ENCODE measurements around the gene NUDCD2.
A peak's percentile ranks its signal among the peaks of the same experiment; 100 is the strongest.

Gene NUDCD2, protein sequence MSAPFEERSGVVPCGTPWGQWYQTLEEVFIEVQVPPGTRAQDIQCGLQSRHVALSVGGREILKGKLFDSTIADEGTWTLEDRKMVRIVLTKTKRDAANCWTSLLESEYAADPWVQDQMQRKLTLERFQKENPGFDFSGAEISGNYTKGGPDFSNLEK

DNA sequence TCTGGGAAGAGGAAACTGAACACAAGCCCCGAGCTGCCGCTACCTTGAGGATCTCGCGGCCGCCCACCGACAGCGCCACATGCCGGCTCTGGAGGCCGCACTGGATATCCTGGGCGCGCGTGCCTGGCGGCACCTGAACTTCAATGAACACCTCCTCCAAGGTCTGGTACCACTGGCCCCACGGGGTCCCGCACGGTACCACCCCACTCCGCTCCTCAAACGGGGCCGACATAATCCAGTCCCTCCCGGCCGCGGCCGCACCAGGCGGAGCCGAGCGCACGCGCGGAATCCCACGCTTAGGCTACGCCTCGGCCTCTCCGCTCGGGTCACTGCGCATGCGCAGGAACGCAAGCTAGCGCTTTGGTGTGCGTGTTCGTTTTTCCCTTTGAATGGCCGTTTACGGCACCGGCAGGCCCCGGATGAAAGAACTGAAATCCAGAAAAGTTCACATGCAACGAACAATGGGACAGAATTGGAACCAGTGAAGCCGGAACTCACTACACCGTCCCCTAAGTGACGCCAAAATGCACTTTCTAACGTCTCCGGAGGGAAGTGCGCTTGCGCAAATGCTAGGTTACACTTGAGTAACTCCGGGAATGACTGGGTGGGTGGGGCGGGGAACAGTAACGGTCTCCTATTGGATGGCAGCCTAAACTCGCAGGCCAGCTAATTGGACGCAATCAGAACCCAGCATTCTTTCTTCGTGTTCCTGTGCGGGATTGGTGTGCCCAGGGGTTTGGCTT is at the start of gene NUDCD2:
TSS of gene NUDCD2 (minus strand) at position 284 of the 743 bp plus-strand sequence. CDS start at position 232, 52 bp downstream.
- DNase-seq: peak; percentile 96

DNA sequence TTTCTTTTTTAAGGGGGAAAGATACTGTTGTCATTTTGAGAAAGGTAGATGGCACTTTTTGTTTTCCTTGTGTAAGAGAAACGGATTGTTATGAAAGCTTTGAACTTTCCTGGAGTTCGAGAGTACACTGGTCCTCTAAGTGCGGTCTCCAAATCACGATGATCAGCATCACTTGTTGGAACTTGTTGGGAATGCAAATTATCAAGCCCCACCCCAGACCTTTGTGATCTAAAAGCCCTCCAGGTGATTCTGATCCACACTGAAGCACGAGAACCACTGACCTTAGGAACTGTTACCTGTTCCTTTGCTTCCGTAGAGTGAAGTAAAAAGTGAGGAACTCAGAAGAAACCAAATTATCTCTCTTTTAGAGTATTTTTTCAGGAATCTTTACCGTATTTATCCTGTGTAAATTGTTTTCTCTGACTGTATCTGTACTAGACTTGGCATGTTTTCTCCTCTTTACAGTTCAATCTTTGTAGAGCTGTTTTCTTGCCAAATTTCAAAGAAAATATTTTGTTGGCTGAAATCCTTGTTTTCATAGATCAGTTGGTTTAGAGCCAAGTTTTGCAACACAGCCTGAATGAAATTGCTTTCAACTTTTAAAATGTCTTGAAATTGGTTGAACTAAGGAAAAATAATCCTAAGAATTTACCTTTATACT is 49.5 kb upstream of the NUDCD2 start:
- no peak for DNase-seq

DNA sequence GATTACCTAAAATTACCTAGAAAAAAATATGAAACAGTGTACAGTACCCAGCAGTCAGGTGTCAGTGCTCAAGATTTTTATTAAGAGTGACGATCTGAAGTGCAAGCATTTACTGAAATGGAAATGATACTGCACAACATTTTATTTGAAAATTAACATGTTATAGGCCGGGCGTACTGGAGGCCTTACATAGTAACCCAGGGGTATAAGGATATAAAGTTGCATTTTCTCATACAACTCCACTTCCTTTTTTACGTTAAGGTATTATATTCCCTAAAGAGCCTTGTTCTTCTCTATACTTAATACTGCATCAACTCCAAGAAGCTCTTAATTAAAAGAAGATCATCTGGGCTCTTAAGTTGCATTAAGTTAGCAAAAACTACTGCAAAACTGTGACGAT is 48.9 kb upstream of the NUDCD2 start:
- no peak for DNase-seq

DNA sequence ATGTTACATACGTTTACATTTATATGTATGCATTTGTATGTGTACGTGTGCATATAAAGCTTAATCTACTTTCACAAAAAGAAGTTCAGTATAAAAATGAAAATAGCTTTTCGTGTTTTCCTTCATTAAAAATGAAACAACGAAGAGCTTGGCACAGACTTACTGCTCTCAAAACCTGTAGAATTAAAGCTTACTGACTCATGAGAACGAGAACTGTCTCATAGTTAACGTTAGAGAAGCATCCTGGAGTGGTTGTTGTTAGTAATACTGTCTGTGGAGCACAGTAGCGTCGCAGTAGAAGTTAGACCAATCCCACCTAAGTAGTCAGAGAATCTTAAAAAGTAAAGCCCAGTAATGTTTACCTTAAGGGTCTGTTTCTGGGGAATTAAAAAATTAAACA is 46.8 kb upstream of the NUDCD2 start:
- no peak for DNase-seq

DNA sequence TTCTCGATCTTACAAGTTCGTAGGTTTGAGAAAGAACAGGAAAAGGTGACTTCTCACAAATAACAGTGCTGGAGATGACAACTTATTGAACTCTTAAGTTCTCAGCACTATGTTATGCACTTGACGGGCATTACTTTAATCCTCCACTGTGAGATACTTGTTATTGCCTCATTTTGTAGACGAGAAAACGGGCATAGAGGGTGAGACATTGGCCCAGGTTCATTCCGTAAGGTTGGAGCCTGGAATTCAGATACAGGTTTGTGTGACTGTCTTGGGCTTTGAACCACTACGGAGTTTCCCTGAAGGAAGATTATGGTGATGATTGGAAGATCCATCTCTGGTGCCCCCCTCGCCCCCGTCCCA is 46.2 kb upstream of the NUDCD2 start:
- DNase-seq: no peak

DNA sequence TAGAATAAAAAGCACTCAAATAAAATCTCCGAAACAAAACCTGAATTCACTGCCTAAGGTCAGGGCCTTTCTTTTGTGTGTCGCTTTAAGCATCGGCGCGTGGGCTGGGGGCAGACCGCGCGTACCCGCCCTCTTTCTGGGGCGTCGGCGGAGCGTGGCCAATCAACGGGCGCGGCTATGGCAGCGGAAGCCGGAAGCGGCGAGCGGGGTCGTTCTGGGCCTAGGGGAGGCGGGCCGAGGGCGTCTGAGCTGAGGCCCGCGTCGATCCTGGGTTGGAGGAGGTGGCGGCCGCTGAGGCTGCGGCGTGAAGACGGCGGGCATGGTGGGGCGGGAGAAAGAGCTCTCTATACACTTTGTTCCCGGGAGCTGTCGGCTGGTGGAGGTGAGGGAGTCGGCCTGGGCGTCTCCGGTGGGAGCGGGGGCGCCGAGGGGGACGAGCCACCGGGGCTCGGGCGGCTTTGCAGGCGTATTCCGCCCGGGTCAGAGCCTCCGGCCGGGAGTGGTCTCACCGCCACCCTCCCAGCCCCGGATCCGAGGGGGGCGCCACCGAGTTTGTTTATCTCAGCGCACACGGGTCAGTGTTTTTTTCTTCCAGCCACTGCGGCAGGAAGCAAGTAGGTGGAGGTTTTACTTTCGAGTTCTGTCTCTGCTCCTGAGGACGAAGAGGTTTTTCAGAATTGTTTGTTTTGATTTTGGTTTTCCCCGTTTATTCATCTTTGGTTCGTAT is 45.6 kb upstream of the NUDCD2 start, which contains the start of gene MAT2B:
TSS of gene MAT2B (plus strand) at position 252 of the 727 bp plus-strand sequence. CDS start at position 320, 68 bp downstream.
- DNase-seq: peak; percentile 91

DNA sequence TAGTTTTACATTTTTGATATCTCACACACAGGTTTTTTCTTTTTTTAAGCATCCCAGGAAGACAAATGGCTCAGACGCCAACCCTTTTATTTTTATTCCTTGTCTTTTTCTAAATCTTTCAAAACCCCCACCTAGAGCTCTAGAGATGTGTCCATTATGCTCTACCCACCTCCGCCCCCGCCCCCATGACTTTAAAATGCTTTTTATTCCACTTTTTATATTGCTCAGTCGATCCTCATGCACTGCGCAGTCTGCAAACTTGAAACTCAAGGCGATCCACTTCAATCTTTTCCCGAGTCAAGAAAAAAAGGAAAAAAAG is 45.1 kb upstream of the NUDCD2 start:
- DNase-seq: no peak

DNA sequence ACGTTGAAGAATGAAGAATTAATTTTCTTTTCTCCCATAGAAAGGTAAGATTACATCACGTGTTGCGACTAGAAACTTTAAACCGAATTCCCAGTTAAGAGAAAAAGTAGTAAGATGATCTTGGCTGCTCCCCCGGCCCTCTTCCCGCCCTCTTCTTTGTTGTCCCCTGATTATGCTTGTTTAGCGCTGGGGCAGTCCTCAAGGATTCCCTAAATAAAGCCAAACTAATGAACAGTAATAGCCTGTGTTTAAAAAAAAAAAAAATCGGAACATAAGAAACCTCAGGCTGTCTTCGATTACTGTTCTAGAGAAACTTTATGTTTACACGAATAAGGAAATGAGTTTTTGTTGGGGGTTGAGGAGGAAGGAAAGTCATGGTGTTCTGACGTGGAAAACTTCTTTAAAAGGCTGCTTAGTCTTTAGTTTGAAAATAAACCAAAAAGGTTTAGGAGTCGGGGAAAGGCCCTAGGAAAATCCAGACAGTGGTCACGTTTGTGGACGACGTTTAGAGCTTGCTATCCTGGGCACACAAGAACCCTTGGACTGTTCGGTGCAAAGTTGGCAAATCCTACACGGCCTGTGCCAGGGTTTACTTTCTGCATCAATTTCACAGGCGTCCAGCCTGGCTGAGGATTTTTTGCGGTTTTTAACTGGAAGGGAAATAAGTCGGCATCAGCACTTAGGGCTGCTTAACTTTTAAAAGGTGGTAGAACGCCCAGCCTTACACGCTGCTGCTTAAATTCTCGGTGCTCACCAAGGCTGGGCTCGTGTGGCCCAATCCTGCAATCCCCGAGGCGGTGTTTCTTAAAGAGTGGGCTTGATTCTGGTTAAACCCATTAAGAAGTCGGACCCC is 44.4 kb upstream of the NUDCD2 start:
- peak; percentile 2 for DNase-seq

DNA sequence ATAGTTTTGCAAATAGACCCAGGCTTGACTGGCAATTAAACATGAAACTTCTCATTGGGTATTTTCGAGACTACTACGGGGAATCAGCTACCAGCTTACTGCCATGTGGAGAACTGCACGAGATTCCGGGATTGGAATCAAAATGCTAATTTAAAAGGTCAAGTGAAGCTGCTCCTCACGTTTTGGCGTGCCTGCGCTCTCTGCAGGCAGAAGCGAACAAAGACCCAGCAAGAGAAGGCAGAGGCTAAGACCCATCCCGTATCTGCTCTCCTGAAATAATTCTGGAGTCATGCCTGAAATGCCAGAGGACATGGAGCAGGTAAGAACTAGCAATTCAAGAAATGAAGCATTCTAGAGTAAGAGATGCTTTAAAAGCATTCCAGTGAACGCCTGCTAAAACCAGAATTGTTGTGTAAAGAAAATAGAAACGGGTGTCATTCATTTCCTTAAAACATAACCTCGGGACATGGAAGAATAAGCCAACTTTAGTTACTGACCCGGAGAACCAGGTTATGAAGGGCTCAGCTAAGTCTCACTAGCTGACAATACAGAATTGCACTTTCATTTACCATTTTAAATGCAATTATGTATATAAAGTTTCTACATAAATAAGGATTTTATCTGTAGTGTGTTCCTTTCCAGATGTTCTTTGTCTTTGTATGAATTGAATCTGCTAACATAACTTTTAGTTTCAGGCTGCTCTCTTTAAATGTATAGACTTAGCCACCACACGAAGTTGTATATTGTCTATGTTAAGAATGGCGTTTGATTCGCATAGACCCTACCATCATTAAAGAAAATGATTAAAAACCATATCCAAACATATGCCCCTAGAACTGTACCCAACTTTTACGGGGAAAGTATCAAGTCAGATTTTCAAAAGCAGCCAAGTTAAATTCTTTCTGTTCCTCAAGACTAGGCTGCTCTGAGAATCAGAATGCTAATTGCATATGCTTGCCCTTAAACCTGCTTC is 43.5 kb upstream of the NUDCD2 start:
- DNase-seq: no peak

DNA sequence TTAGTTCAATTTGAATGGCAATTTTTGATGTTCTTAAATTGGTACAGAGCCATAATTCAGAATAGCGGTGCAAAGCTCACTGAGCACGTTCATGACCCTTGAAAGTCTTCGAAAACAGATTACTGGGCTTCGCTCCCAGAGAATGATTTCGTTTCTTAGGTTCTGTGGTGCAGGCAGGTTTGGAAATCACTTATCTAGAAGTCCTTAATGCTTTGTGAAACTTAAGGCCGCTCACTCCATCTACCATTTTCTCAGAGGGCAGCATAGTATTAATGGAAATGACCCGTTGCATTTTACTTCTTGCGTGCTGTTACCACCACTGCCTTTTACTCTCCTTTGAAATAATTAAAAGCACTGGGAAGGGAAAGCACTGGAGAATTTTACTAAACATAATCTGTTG is 42.6 kb upstream of the NUDCD2 start:
- no peak for DNase-seq

DNA sequence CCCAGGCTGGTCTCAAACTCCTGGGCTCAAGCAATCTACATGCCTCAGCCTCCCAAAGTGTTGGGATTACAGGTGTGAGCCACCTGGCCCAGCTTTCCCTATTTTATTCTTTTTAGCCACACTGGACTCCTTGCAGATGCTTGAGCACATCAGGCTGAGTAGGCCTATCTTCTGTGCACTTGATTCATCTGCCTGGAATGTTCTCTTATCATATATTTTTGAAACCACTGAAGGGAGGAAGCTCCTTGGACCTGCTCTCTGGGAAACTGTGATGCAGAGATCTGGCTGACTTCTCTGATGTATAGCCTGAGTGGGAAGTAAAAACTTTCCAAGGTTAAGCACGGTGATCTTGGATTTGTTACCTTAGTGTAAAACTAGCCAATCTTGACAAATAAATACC is 39.0 kb upstream of the NUDCD2 start:
- DNase-seq: no peak

DNA sequence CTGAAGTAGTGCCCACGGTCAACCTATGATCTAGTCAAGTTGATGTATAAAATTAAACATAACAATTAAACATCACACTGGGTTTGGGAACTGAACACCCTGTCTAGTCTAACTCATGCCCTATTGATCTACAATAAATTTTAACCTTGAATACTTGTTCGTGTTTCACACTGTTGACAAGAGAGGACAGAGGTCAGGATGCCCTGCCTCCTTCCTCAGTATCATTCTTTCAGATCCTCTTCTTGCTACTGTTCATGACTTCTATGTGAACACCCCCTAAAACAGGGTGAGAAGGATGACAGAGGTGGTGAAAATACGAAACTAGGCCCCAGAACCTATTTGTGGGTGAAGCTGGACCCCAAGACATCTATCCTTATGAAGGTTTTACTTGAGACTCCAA is 37.4 kb upstream of the NUDCD2 start:
- no peak for DNase-seq

DNA sequence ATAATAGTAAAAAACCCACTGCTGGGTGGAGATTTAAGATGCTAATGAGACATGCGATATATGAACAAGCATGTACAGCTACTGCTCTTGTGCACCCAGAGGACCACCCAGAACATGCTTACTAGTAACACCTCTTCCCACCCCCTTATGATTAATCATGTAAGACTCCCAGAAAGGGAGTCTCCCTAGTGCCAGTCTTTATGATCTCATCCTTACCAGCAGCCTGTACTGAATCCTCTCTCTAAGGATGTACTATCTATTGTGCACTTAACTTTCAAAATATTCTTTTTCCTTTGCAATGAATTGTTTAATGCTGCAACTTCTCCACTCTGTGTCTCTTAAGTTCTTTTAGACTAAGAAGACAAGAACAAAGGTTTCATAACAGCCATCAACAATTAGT is 36.4 kb upstream of the NUDCD2 start:
- DNase-seq: no peak

DNA sequence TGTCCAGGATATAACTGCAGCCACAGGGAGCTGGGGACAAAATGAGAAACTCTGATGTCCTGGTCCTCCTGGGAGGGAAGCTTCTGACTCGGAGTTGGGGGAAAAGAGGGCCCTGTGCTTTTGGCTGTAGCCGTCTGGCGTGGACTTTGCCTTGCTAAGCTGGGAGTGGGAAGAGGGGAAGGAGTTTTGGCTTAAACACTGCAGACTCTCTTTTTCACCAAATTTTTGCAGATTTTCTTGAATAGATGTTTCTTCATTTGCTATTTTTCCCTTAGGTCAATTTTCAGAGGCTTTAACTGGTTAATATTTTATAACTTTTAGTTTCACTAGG is 29.8 kb upstream of the NUDCD2 start:
- DNase-seq: no peak

DNA sequence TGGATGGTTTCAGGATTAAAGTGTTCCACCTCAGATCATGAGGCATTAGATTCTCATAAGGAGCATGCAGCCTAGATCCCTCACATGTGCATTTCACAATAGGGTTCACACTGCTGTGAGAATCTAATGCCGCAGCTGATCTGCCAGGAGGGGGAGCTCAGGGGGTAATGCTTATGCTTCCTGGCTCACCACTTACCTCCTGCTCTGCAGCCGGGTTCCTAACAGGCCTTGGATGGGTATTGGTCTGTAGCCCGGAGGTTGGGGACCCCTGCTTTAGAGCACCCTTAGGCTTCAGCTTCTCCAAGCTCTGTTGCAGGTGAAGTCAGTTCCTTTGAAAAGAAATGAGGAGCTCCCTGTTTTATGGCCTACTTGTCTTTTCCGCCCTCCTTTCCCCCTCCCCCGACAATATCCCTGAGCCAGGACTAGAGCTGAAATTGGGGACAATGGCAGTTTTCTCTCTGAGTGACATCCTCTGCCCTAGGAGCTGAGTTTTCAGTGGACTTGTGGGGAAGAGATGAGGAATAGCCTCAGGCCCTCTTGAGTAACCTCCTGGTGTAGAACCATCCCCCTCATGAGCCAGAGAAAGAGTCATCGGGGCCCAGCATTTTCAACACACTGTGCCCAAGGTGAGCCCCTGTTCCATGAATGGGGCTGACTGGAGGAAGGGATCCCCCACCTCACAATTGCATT is 29.3 kb upstream of the NUDCD2 start:
- DNase-seq: no peak

DNA sequence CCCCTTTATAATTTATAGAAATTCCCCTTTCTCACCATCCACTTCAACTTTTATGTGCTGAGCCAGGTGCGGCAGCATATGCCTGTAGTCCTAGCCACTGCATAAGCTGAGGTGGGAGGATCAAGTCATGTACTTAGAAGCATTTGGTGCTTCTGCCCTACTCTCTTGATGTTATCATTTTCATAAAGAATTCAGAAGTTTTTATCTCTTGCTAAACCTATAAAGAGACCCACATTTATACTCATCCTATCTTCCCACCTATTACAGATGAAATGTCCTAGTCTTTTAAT is 19.0 kb upstream of the NUDCD2 start:
- DNase-seq: no peak

DNA sequence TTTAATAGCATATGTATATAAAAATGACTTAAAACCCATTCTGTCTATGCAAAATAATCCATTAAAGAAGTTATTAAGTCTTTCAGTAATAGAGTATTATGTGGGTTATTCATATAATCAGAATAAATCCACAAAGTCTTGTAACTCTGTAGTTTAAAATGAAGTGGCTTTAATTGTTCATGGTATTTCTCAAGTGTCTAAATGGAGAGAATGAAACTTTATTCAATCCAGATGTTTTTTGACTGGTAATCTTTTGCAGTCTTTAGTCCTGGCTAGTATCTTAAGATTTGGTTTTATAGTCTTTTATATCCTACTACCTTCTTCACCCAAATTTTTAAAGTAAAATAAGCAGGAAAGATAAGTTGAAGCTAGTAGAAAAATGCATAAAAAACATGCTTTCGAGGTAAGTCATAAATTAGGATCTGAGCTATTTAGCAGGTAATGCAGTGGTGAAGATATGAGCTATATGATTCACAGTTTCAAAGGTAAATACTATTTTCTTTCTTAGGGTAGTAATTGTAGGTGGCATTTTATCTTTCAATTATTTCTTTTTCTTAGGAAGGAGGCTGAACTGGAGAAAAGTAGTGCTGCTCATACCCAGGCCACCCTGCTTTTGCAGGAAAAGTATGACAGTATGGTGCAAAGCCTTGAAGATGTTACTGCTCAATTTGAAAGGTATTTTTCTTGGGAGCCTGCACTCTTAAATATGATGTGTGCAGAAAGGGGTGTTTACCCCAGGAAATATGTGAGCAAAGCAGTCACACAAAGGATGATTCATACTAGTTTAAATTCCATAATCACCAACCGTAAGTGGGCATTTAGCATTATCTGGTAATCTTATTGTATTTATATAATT is 18.5 kb upstream of the NUDCD2 start:
- DNase-seq: no peak

DNA sequence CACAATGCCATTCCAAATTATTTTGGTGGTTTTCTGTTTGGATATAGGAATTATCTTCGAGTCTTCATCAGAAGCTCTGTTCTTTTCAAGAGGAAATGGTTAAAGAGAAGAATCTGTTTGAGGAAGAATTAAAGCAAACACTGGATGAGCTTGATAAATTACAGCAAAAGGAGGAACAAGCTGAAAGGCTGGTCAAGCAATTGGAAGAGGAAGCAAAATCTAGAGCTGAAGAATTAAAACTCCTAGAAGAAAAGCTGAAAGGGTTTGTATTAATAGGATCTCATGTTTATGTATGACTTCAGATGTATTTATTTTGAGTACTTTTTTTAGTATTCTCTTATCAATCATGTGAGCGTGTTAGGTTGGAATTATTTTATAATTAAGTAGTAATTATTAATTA is 15.5 kb upstream of the NUDCD2 start:
- no peak for DNase-seq

DNA sequence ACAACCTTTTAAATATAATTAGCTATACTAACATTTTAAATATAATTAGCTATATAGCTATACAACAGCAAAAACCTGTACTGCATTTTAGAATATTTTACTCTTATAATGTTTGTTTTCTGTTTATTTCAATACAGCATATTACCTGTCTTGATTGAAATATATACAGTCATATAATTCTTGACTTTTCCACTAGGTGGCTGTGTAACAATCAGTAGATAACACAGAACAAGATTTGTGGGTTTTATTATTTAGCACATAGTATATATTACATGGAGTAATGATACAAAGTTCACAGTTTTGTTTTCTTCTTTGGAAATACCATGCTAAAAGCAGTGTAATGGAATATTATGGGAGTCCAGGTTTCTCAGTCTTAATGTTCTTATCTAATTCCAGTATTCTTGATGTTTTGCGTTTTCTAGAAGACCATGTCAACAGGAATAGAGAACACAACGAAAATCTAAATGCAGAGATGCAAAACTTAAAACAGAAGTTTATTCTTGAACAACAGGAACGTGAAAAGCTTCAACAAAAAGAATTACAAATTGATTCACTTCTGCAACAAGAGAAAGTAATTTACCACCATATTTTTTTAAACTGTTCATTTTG is 13.8 kb upstream of the NUDCD2 start:
- DNase-seq: peak; percentile 2

DNA sequence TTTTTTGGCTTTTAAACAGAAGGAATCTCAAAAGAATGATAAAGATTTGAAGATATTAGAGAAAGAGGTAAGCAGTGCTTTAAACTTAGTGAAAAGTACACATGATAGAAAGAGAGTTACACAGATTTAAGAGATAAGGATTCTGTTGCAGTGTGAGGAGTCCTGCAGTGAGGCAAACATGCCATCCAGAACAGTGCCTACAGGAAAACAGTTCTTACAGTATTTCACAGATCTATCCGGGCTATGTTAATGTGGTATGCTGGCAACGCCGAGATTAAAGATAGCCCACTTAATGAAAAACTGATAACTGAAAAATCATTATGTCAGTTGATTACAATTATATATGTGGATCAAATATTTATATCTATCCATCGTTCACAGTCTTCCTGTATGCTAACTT is 7.8 kb upstream of the NUDCD2 start:
- DNase-seq: no peak
